ENCODE results near the gene ZNF616. TPM values are rescaled to one million over a fixed set of nuclear protein-coding genes. Genes with fewer than 3 reads are reported as not detected.
"Not testable (repeated sequence)": the region's sequence is repeated elsewhere in the genome, so short reads cannot be mapped to it uniquely, and the experiment has no call there.

ZNF616 gene
- total RNA-seq, 2 donors from 2014 or later = 3.6 to 6.2 TPM

- TF ChIP-seq CTCF (IDR thresholded peaks at IDR 0.05) (no peak), POLR2A (IDR thresholded peaks at IDR 0.05) (no peak)
- Histone ChIP-seq H3K27ac (no peak overlapping the region), H3K4me3 (no peak overlapping the region), H3K36me3 (replicated peaks in 1 of 2; ENCODE audit: insufficient read depth in 1 of 2, low read depth in 2 of 2) (no peaks in the 10 kb centered on the region), H3K27me3 (no peaks in the 10 kb centered on the region), H3K4me1 (no peaks in the 10 kb centered on the region), H3K9me3 (peaks cover 0 to 21% (median 0%) of the 10 kb centered on the region in 3 donors)
- intact Hi-C loops (cut with DNase I) = no loop called here
- DNase-seq (no peak), ATAC-seq (no peak)
- 66 to 67% methylated on average over 2 of the region's 2 CpGs for WGBS, 2 donors
Observed at GRCh38 chr19:52101866-52102562, 37.7 kb downstream of the ZNF616 start.

GRCh38 chr19:52099497-52100138, 40.1 kb downstream of the ZNF616 start:
- H3K4me1 ChIP-seq = peaks cover under 1% of the 10 kb centered on the region
- H3K27ac ChIP-seq = no peak overlapping the region
- intact Hi-C loops (cut with DNase I) = no loop called here
- WGBS, 2 donors = 79 to 82% methylated on average over 2 of the region's 2 CpGs
- H3K27me3 ChIP-seq = no peaks in the 10 kb centered on the region
- H3K36me3 ChIP-seq (replicated peaks in 1 of 2; ENCODE audit: insufficient read depth in 1 of 2, low read depth in 2 of 2) = no peaks in the 10 kb centered on the region
- no peak for DNase-seq
- TF ChIP-seq POLR2A (IDR thresholded peaks at IDR 0.05) = no peak
- TF ChIP-seq CTCF (IDR thresholded peaks at IDR 0.05) = no peak
- no peak overlapping the region for H3K4me3 ChIP-seq
- peaks cover 0 to 11% (median 0%) of the 10 kb centered on the region in 3 donors for H3K9me3 ChIP-seq
- no peak for ATAC-seq

GRCh38 chr19:52096416-52096815, 43.3 kb downstream of the ZNF616 start:
- H3K9me3 ChIP-seq; H3K27me3 ChIP-seq; intact Hi-C loops (cut with DNase I); ATAC-seq; DNase-seq; H3K36me3 ChIP-seq (replicated peaks in 1 of 2; ENCODE audit: insufficient read depth in 1 of 2, low read depth in 2 of 2); H3K4me3 ChIP-seq; H3K27ac ChIP-seq: not testable (repeated sequence)
- WGBS, 2 donors = 75 to 100% methylated on average over 3 of the region's 3 CpGs
- H3K4me1 ChIP-seq = peaks cover 22% of the 10 kb centered on the region

GRCh38 chr19:52095172-52096014, 44.3 kb downstream of the ZNF616 start, which contains the start of gene ZNF841:
ZNF841 (minus strand) TSS chr19:52095765; CDS start chr19:52084801, 10,964 bp downstream.
- TF ChIP-seq CTCF (IDR thresholded peaks at IDR 0.05) (peak in 2 of 7 experiments; percentile 6 to 10), POLR2A (IDR thresholded peaks at IDR 0.05) (peak; percentile 25 to 83 (median 74))
- H3K27ac ChIP-seq = peak within 1 kb of the TSS; percentile 61 to 82 (median 74)
- H3K36me3 ChIP-seq (replicated peaks in 1 of 2; ENCODE audit: insufficient read depth in 1 of 2, low read depth in 2 of 2) = no peaks in the 10 kb centered on the region
- H3K27me3 ChIP-seq = no peaks in the 10 kb centered on the region
- DNase-seq (peak; percentile 94 to 95 (median 94)), ATAC-seq (peak; percentile 99)
- WGBS, 2 donors = 0 to 1% methylated on average over 51 to 59 of the region's 59 CpGs
- intact Hi-C loops (cut with DNase I) = no loop called here
- peaks cover 22% of the 10 kb centered on the region for H3K4me1 ChIP-seq
- H3K4me3 ChIP-seq = peak within 1 kb of the TSS; percentile 68 to 78
- H3K9me3 ChIP-seq = peaks cover 0 to 7% (median 0%) of the 10 kb centered on the region in 3 donors

Data from body of pancreas (tissue), 4 donors.